Right lobe of liver (tissue), 4 donors: ENCODE measurements around the gene KCNMA1.

Experiments
- CTCF ChIP-seq, 4 donors: fragments of 200-600 bp in 3 of 4; fragments of 450-650 bp in 1 of 4; IDR thresholded peaks; one replicate each; pipeline versions ENCODE4 v1.5.1 to v1.8.0; 2016 to 2022; ENCODE audit warnings: antibody characterized with exemption in 4 of 4, mild to moderate bottlenecking in 2 of 4
- POLR2A ChIP-seq: fragments of 450-650 bp; IDR thresholded peaks from one replicate; pipeline ENCODE4 v1.6.1; 2017; ENCODE audit warnings: antibody characterized with exemption, mild to moderate bottlenecking
- donor health status: DM: no; HTN: no; CAD: no.
- donor health status: DM: no; HTN: no; CAD: no.
- donor health status: DM: no; HTN: yes; CAD: no.

GRCh38 chr10:77205135-77205534 is 432.5 kb downstream of the KCNMA1 start:
- TF ChIP-seq CTCF (IDR thresholded peaks at IDR 0.05) (no peak), POLR2A (no peak)
